ENCODE results near the gene TVP23C.

DNA sequence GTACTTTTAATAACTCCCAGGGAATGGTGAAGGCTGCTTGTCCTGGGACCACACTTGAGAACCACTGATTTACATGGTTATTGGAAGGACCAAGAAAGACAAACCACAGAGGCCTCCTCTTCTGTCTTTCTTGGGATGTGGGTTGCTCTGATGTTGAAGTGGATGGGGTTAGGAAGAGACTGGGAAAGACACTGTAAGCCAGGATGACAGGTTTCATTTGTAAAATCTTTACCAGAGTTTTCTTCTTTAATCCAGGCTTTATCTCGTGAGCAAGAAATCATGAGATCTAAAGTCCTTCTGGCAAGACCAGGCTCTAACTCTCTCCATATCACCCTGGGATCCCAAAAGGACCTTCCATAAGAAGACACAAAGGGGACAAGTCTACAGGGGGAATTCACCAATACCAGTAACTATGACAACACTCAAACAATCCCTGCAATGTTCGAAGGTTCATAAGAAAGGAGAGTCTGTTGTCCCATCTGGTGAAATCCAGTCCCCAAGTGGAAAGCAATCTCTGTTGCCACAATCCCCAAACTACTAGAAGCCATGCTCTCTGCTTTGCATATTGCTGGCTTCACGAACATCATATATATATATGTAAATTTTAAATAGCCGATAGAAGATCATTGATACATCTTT lies 51.1 kb downstream of the TVP23C start:
- TF ChIP-seq EZH2phosphoT487 (conservative IDR thresholded peaks at IDR 0.05; ENCODE audit: low read length): no peak
- TF ChIP-seq, protein P1, sequence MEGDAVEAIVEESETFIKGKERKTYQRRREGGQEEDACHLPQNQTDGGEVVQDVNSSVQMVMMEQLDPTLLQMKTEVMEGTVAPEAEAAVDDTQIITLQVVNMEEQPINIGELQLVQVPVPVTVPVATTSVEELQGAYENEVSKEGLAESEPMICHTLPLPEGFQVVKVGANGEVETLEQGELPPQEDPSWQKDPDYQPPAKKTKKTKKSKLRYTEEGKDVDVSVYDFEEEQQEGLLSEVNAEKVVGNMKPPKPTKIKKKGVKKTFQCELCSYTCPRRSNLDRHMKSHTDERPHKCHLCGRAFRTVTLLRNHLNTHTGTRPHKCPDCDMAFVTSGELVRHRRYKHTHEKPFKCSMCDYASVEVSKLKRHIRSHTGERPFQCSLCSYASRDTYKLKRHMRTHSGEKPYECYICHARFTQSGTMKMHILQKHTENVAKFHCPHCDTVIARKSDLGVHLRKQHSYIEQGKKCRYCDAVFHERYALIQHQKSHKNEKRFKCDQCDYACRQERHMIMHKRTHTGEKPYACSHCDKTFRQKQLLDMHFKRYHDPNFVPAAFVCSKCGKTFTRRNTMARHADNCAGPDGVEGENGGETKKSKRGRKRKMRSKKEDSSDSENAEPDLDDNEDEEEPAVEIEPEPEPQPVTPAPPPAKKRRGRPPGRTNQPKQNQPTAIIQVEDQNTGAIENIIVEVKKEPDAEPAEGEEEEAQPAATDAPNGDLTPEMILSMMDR (IDR thresholded peaks at IDR 0.05; ENCODE audit: insufficient read depth, low read length, poor library complexity, severe bottlenecking): no peak
